GM18868 (cell line): ENCODE results near the gene ITGA2.

Experiments used
- ATAC-seq: cut with Tn5 transposase; IDR thresholded peaks from one replicate; pipeline ENCODE4 v1.9.1; 2021; ENCODE audit warnings: mild to moderate bottlenecking, moderate library complexity; ENCODE audit not compliant: unreplicated experiment

ITGA2 gene

DNA sequence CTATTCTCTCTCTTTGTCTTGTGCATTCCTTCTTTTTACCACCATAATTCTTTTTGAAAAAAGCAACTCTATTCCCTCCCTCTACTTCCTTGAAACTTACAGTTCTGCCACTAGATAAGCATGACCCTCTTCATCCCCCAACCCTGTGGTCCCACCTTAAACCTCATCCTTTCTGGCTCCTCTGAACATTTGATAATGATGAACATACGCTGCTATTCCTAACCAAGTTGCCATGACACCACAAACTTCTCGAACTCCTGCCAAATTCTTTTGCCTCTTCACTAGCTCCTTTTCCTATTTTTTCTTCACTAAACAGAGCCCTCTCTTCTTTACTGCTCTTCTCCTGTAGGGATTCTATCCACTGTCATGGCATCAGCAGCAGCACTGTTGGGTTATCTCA lies 63.3 kb downstream of the ITGA2 start:
- ATAC-seq: no peak

DNA sequence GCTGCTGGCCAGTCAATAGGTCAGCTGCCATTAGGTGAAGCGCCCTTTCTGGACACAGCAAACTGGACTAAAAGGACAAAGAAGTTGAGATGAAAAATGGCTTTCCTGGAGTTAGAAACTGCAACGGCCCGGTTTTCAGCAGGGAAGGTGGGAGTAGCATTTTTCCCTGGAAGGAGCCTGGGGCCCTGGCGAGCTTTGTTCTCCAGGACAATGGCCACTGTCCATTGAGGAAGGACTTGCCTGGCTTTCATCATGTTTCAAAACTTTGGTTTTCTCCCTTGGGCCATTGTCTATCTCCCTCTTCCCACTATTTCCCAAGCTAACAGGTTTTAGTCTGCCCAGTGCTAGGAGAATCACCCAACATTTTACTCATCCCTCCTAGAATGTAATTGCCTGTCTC lies 64.2 kb downstream of the ITGA2 start:
- ATAC-seq: no peak

GRCh38 chr5:53055365-53055764 lies 66.2 kb downstream of the ITGA2 start:
- ATAC-seq: no peak

- ATAC-seq: no peak
Measured at GRCh38 chr5:53059281-53059680, 70.1 kb downstream of the ITGA2 start.

DNA sequence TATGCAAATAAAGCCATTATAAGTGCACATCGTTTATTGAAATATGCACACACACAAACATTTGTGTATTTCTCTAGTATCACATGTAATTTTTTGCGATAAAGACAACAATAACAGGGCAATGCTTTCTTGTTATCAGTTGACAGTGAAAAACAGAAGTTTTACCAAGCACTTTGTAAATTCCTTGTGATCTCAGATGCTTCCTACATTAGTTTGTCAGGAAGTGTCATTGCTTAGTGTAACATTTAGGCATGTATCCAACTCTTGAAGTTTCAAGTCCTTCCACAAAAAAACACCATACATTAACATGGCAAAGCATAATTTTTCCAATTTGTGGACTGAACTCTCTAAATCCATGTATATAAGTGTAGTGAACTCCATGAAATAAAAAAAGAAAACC lies 74.0 kb downstream of the ITGA2 start:
- no peak for ATAC-seq

DNA sequence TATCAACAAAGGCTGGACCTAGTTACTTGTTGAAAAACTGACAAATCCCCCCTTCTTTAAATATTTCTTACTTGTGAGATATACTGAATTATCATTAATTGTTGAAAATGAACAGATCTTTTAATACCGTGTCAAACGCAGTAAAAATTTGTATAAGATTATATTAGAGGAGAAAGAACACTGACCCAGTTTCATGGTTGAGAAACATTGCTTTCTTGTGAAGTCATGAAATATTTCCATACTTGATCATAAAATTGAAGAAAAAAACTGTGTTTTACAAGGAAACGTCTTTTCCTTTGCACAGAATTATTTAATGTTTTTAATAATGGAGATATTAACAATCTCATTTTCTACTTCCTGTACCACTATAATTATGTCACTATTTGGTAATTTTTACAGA lies 74.6 kb downstream of the ITGA2 start:
- ATAC-seq: no peak

DNA sequence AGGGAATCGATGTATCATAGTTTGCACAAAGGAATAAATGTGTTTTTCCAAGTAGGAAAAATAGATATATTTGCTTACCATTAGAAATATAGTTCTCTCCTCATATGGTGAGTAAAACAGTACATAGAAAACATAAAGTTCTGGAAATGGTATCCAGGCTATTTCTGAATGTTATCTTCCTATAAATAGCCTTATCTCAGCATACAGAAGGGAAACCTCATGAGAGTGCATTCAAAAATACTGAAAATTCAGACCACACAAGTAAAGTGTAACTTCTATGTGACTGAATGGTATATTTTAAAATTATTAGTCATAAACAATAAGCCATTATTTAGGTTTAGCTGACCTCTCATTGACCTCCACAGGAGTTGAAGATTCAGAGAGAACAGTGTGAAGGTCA lies 76.9 kb downstream of the ITGA2 start:
- no peak for ATAC-seq

GRCh38 chr5:53067641-53068040 lies 78.5 kb downstream of the ITGA2 start:
- ATAC-seq: no peak

DNA sequence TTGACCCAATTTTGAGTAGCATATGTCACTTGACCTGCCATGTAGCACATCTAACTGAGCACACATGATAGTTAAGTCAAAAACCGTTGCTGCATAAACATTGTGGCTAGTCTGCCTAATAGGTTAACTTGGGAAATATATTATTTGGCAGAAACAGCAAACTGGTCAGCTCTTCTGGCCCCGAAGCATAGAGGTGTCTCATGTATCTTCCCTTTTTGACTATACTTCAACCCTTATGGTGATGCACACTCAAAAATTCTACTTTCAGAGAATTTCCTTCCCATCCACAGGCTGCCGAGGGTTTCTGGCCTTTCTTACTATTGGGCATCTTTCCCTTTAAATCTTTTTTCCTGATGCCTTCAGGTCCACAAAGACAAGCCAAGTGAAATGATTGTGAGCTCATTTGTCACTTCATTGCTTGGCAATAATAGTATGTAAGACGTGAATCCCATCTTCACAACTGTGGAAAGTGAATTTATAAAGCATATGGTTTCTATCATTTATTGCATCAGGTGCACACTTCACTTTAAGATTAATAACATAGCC lies 79.2 kb downstream of the ITGA2 start:
- ATAC-seq: no peak

DNA sequence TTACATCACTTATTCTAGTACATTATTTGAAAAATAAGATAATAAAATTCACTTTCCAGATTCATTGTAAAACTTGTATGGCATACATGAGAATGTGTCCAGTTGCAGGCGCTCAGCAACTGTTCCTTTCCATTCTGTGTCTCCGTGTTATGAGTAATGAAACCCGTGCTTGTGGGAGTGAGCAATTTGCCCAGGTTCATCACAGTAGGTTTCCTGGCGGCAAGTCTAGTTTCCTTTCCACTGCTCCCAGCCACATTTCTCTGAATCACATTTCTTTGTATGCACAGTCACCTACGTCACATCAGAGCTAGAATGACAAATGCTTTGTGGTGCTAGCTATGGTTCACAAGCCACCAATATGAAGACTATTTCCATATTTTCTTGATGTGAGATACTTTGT lies 80.5 kb downstream of the ITGA2 start:
- no peak for ATAC-seq

DNA sequence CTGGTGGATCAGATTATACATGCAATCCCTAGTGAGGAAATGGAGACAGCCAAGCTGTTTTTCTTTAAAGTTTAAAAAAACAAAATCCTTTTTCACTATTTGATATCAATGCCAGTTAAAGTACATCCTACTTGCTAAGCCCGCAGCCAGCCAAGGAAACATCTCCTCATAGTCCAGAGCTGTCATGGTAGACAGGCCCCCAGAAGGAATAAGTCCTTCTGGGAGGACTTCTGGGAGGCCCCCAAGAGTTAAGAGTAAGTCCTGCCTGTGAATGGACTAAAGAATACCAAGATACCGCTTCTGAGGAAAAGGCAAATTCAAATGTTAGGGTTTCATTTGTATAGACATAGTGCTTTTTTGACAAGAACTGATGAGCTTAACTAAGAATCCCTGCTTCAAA lies 82.1 kb downstream of the ITGA2 start:
- no peak for ATAC-seq

DNA sequence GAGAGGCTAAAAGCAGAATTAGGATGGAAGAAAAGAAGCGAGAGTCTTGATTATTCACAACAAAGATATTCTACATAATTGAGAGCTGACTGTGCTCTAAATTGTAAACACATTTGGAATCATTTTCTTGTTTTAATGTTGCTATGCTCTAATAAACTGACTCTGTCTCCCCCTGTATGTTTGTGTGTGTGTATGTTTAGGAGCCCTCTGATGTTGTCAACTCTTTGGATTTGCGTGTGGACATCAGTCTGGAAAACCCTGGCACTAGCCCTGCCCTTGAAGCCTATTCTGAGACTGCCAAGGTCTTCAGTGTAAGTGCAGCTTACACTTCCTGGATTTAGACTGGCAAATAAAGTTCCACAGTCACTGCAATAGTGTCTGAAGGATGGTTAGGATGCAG lies 82.6 kb downstream of the ITGA2 start:
- ATAC-seq: no peak

DNA sequence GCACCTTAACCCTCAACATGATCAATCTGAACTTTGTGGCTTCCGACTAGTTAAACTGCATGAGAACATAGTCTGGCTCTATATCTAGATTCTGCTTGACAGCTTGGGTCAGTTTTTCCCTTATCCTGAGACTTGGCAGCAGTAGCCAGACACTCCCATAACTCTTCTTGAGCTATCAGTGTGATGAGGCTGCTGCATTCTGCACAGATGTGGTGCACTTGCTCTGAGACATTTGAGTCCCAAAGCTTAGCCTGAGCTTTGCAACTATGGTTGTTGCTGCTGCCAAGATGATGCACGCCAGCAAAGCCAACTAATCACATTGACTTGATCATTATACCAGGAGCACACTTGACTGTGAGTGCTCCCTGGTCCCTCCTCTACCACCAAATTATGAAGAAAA lies 84.2 kb downstream of the ITGA2 start:
- no peak for ATAC-seq

GRCh38 chr5:53076014-53076583 lies 86.9 kb downstream of the ITGA2 start:
- ATAC-seq: no peak

GRCh38 chr5:53080271-53080670 lies 91.1 kb downstream of the ITGA2 start:
- no peak for ATAC-seq

DNA sequence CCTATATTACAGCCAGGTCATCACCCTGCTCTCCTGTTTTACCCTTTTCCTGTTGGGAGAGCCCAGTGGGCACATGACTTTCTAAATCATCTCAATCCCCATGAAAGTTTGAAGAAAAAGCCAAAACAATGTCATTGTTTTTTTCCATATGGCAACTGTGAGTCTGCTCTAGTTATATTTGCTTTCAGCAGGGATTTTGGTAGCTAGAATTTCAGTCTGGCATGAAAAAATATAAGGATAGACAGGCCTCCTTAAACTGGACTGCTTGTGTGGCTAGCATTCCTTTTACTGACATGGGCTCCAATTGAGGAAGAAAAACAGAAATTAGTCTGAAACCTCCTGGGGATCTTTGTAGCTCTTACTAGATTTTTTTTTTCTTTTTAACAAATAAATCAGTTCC lies 94.8 kb downstream of the ITGA2 start:
- ATAC-seq: no peak

GRCh38 chr5:53084546-53085255 lies 95.5 kb downstream of the ITGA2 start:
- no peak for ATAC-seq

DNA sequence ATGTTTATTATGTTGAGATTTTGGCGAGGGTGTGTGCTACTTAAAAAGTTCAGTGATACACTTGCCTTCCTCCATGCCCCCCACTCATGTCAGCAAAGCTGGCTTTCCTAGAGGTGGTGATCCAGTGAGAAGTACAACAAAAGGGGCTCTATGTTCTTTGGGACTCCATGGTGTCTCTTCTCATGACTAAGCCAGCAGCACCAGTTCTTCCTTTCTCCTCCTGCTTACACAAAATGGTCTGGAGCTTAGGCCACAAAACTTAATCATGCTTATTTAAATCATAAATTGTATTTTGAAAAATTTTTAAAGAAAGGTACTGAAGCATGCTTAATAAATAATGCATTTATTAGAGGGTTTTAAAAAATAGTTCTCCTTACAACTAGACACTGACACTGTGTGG lies 98.0 kb downstream of the ITGA2 start:
- ATAC-seq: no peak

- no peak for ATAC-seq
Measured at GRCh38 chr5:53087621-53088121, 98.5 kb downstream of the ITGA2 start.

GRCh38 chr5:53089481-53089991 lies 100.4 kb downstream of the ITGA2 start:
- ATAC-seq: peak; percentile 94

GRCh38 chr5:53090229-53090628 lies 101.1 kb downstream of the ITGA2 start:
- ATAC-seq: no peak

DNA sequence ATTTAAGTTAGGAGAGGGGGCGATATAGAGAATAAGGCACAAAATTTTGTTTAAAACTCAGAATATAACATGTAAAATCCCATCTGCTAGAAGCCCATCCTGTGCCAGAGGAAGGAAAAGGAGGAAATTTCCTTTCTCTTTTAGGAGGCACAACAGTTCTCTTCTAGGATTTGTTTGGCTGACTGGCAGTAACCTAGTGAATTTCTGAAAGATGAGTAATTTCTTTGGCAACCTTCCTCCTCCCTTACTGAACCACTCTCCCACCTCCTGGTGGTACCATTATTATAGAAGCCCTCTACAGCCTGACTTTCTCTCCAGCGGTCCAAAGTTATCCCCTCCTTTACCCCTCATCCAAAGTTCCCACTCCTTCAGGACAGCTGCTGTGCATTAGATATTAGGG lies 102.1 kb downstream of the ITGA2 start:
- ATAC-seq: no peak
